IPS DF 6.9 (cell line): ENCODE measurements around the gene CHD6.

Experiments used
- DNase-seq: peaks from one replicate; pipeline ENCODE4 v3.0.0-alpha.2; 2013; ENCODE audit warnings: low read depth, low spot score
- H3K27ac ChIP-seq: one replicate; pipeline ENCODE4 v1.5.1; 2013; ENCODE audit warnings: low read length, control low read depth
- H3K27me3 ChIP-seq: 2 replicates; pipeline ENCODE4 v1.6.1; 2013; ENCODE audit warnings: mild to moderate bottlenecking, low read length; ENCODE audit not compliant: control insufficient read depth, insufficient read depth
- H3K36me3 ChIP-seq: 2 replicates; pipeline ENCODE4 v1.6.1; 2013; ENCODE audit warnings: low read length; ENCODE audit not compliant: control insufficient read depth, insufficient read depth
- H3K4me1 ChIP-seq: 2 replicates; pipeline ENCODE4 v1.6.1; 2013; ENCODE audit warnings: low read length; ENCODE audit not compliant: control insufficient read depth, insufficient read depth
- H3K4me3 ChIP-seq: 2 replicates; pipeline ENCODE4 v1.5.1; 2013; ENCODE audit warnings: mild to moderate bottlenecking, low read length
- H3K9me3 ChIP-seq: 2 replicates; pipeline ENCODE4 v1.6.1; 2013; ENCODE audit warnings: low read length, inconsistent platforms; ENCODE audit not compliant: control insufficient read depth, insufficient read depth
- WGBS: extraction: QIAGEN DNeasy Blood & Tissue Kit; methylation state at CpG from one replicate; pipeline ENCODE4 v1.1.7; 2013; ENCODE audit warnings: mixed read lengths, missing lambda C conversion rate; ENCODE audit not compliant: insufficient read length, insufficient coverage; 5-methylcytosine and 5-hydroxymethylcytosine counted together

The CHD6 gene

DNA sequence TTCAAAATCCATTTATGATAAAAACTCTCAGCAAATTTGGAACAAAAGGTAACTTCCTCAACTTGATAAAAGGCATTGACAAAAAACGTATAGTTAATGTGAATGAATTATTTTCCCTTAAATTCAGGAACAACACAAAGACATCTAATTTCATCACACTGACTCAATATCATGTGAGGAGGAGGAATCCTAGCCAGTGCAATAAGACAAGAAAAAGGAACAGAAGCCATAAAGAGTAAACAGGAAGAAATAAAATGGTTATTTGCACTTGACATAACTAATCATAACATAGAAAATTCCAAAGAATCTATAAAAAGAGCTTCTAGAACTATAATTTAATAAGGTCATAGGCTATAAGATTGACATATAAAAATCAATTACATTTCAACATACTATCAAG lies 31.4 kb downstream of the CHD6 start:
- no CpG with 5 or more reads among the region's 1 CpG for WGBS
- Histone ChIP-seq H3K27me3 (no peaks in the 10 kb centered on the region), H3K36me3 (no peaks in the 10 kb centered on the region; the same call in 1 of the 2 replicates), H3K27ac (no peak overlapping the region), H3K4me3 (no peak overlapping the region), H3K9me3 (no peaks in the 10 kb centered on the region), H3K4me1 (no peaks in the 10 kb centered on the region; the same call in 1 of the 2 replicates)
- no peak for DNase-seq

DNA sequence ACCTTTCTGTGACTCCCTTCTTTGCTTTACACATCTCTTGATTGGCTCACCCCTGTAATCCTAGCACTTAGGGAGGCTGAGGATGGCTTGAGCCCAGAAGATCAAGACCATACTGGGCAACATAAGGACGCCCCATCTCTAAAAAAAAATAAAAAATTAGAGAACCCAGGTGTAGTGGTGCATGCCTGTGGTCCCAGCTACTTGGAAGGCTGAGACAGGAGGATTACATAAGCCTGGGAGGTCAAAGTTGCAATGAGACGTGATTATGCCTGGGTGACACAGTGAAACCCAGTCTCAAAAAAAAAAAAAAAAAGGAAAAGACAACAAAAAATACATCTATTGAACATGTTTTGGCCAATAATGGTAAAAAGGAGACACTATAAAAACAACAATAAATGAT lies 37.8 kb downstream of the CHD6 start:
- H3K27me3 ChIP-seq: no peaks in the 10 kb centered on the region
- DNase-seq: no peak
- no peak overlapping the region for H3K4me3 ChIP-seq
- H3K27ac ChIP-seq: no peak overlapping the region
- no peaks in the 10 kb centered on the region for H3K36me3 ChIP-seq
- H3K4me1 ChIP-seq: no peaks in the 10 kb centered on the region
- no CpG with 5 or more reads among the region's 2 CpGs for WGBS
- H3K9me3 ChIP-seq: no peaks in the 10 kb centered on the region

DNA sequence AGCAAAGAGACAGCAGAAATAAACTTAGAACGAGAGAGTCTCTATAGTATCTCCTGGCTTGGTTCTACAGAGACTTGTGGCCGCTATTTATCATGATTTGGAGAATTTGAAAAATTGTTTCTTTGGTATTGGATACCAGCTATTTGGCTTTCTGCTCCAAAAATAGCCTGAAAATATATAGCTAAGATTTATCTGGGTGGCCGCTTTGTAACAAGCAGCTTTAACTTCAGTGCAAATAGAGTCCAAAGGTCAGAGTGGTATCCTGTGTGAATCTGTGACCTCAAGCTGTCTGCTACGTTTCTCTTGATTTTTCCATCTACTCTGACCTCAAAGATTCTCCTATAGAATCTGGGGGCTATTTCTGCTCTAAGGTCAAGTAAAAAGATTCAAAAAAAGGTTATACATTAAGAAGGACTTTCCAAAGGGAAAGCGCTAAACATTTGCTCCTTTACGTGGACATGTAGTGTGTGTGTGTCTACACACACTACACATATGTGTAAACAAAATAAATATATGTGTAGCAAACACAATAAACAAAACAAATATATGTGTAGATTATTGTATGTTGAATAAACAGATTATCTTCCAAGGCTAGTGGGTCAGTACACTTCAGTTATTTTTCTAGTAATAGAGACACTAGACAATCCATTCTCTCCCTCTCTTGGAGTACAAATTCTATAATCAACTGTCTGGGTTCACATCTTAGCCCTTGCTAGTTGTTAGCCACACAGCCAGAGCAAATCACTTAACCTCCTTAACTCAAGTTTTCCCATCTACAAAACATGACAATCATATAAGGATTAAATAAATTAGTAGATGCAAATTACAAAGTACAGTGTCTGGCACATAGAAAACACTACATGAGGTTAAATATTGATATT lies 40.8 kb downstream of the CHD6 start:
- Histone ChIP-seq H3K4me3 (no peak overlapping the region), H3K4me1 (peaks cover 2% of the 10 kb centered on the region), H3K9me3 (no peaks in the 10 kb centered on the region), H3K36me3 (no peaks in the 10 kb centered on the region), H3K27me3 (no peaks in the 10 kb centered on the region), H3K27ac (no peak overlapping the region)
- WGBS: no CpG with 5 or more reads among the region's 6 CpGs
- no peak for DNase-seq

DNA sequence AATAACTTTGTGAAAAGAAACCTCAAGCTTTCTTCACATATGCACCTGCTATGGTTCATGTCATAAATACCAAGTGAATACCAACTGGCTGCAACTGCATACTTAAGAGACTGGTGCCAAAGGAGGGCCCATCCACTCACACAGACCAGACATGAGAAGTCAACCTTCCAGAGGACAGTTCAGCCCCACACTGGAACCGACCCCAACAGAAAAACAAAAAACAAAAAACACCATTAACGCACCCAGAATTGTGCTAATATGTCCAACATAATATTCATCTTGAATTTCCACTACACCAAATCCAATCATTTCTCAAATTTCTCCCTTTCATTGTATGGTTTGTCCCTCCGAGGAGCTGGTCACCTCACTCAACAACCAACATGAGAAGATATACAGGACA lies 42.8 kb downstream of the CHD6 start:
- WGBS: 100% methylated on average over 1 of the region's 3 CpGs
- Histone ChIP-seq H3K4me3 (no peak overlapping the region), H3K9me3 (no peaks in the 10 kb centered on the region)

DNA sequence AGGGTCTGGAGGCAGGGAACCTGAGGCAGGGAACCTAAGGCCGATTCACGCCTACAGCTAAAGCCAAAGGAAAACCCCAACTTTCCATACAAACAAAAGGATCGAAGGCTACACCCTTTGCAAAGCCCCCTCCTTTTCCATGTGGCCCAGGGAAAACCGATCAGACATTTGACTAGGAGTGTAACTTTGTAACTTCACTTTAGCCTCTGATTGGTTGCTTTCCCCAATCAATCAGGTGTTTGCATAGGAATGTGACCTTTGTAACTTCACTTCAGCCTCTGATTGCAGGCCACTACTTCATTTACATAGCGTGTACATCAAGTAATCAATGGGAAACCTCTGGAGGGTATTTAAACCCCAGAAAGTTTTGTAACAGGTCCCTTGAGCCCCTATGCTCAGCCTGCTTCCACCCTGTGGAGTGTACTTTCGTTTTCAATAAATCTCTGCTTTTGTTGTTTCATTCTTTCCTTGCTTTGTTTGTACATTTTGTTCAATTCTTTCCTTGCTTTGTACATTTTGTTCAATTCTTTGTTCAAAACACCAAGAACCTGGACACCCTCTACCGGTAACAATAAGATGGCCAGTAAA lies 43.3 kb downstream of the CHD6 start:
- Histone ChIP-seq H3K27me3 (no peaks in the 10 kb centered on the region), H3K9me3 (no peaks in the 10 kb centered on the region), H3K4me3 (no peak overlapping the region), H3K4me1 (peaks cover 3% of the 10 kb centered on the region), H3K36me3 (no peaks in the 10 kb centered on the region), H3K27ac (no peak overlapping the region)
- WGBS: no CpG with 5 or more reads among the region's 7 CpGs
- DNase-seq: peak; percentile 20

More for the DNA sequence above, 42.8 kb downstream of the CHD6 start:
- H3K4me1 ChIP-seq: peaks cover 3% of the 10 kb centered on the region
- H3K27me3 ChIP-seq: no peaks in the 10 kb centered on the region
- no peak for DNase-seq
- H3K36me3 ChIP-seq: no peaks in the 10 kb centered on the region
- no peak overlapping the region for H3K27ac ChIP-seq

DNA sequence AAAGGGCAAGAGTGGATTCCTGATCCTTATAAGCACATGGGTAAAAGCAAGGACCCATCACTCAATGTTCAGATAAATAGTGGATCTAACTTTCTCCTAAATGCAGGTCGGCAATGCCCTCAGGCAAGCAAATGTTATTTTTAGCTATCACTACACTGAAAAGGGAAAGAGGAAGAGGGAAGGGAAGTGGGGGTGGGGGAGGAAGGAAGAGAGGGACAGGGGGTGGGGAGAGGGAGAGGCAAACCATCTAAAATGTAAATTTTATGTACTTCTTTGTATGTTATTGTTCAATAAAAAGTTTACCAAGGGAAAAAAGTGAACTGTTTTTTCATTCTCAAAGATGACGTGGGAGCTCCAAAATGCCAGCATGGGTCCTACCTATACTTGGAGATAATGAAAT lies 44.2 kb downstream of the CHD6 start:
- H3K9me3 ChIP-seq: no peaks in the 10 kb centered on the region

DNA sequence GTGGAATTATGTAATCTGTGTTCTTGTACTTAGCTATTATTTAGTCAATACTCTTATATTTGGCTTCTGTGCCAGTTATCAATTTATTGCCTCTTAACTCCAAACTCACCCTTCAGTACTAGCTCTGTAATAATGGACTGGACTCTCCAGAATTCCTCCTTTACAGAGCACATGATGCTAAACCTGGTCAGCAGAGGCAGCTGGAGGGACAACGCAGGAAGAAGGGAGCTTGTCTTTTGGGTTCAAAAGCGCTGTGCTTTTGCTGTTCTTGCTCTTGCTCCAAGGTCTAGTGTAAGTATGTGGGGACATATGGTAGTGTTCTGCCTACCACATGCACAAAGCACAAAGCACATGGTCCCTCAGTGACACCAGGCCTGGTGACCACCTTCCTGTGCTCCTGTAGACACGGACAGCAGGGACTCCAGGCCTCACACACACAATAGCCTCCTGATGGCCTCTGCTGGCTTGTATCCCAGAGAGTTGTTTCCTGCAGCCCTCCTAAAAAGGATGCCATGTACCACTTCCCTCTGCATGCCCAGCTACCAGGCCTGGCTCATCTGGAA lies 46.1 kb downstream of the CHD6 start:
- no peak for DNase-seq
- Histone ChIP-seq H3K27me3 (no peaks in the 10 kb centered on the region), H3K4me1 (peaks cover 5% of the 10 kb centered on the region)

More for the DNA sequence above, 44.2 kb downstream of the CHD6 start:
- Histone ChIP-seq H3K27ac (no peak overlapping the region), H3K36me3 (no peaks in the 10 kb centered on the region), H3K4me1 (peaks cover 4% of the 10 kb centered on the region), H3K27me3 (no peaks in the 10 kb centered on the region), H3K4me3 (no peak overlapping the region)
- DNase-seq: no peak
- no CpG with 5 or more reads among the region's 2 CpGs for WGBS

DNA sequence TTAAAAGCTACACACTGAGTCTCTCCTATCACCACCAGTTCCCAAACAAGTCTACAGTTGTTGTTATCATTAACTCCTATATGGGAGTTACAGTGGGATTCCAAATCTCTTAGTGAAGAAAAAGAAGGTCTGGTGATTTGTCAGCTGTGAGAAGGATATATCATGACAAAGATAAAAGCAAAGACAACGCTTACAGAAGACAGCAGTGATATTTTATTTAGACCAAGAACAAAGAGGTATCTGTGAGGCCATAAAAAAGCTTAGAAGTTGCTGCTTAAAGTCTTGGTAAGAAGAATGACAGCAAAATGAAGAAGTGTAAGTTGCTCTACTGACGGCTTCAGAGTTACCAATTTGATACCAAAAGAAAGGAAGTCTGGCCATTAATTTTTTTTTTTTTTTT lies 47.2 kb downstream of the CHD6 start:
- WGBS: no CpG with 5 or more reads among the region's 2 CpGs
- peaks cover 5% of the 10 kb centered on the region for H3K4me1 ChIP-seq
- no peak overlapping the region for H3K4me3 ChIP-seq
- no peaks in the 10 kb centered on the region for H3K27me3 ChIP-seq
- no peak for DNase-seq
- no peaks in the 10 kb centered on the region for H3K9me3 ChIP-seq
- no peaks in the 10 kb centered on the region for H3K36me3 ChIP-seq
- H3K27ac ChIP-seq: no peak overlapping the region

More for the DNA sequence above, 46.1 kb downstream of the CHD6 start:
- no CpG with 5 or more reads among the region's 3 CpGs for WGBS
- no peak overlapping the region for H3K27ac ChIP-seq
- H3K9me3 ChIP-seq: no peaks in the 10 kb centered on the region
- no peaks in the 10 kb centered on the region for H3K36me3 ChIP-seq
- H3K4me3 ChIP-seq: no peak overlapping the region

DNA sequence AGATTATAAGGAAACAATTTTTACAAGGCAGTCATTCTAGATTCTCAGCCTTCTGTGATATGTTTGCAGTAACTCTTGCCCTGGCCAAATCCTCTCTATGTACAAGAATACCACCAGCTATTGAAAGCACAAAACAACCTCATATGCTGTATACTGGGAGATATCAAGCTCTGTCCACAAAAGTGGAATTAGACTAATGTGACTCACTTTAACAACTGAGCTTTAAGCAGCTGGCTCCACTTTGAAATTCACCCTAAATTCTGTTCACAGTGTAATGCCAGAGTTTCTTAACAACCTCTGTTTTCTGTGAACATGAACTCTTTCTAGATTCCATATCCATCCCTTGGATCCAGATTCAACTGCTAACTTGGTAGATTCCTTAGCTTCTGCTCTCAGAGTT lies 47.6 kb downstream of the CHD6 start:
- no peak for DNase-seq

DNA sequence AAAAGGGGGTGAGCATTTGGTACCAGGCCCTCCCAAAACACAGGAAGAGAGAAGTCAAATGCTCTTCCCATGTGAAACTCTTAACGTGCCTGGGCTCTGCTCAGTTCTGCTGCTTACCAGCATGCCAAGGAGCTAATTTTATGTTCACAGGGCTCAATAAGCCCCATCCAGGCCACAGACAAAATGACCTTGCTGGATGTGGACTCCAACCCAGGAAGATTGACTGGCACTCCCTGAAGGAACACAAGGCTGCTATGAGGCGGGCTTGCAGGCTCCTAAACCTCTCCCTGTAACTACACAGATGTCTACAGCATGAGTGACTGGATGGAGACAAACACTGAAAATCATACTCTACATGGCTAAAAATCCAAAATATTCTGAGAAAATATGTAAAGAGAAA lies 50.6 kb downstream of the CHD6 start:
- no peaks in the 10 kb centered on the region for H3K36me3 ChIP-seq
- DNase-seq: no peak
- no peaks in the 10 kb centered on the region for H3K27me3 ChIP-seq
- no peak overlapping the region for H3K4me3 ChIP-seq
- peaks cover 5% of the 10 kb centered on the region for H3K4me1 ChIP-seq
- no peak overlapping the region for H3K27ac ChIP-seq
- WGBS: no CpG with 5 or more reads among the region's 2 CpGs
- H3K9me3 ChIP-seq: no peaks in the 10 kb centered on the region

More for the DNA sequence above, 47.6 kb downstream of the CHD6 start:
- H3K4me3 ChIP-seq: no peak overlapping the region
- H3K4me1 ChIP-seq: peaks cover 5% of the 10 kb centered on the region
- no peak overlapping the region for H3K27ac ChIP-seq
- no peaks in the 10 kb centered on the region for H3K36me3 ChIP-seq
- H3K27me3 ChIP-seq: no peaks in the 10 kb centered on the region
- no peaks in the 10 kb centered on the region for H3K9me3 ChIP-seq
